GM18520 (cell line): ENCODE data around the gene GNG4.
"Not testable (repeated sequence)": the region's sequence is repeated elsewhere in the genome, so short reads cannot be mapped to it uniquely, and the experiment has no call there.

ENCODE experiments used
- ATAC-seq: cut with Tn5 transposase; IDR thresholded peaks from one replicate; pipeline ENCODE4 v1.9.1; 2021; ENCODE audit not compliant: unreplicated experiment

The GNG4 gene

GRCh38 chr1:235588156-235588555 is 61.4 kb downstream of the GNG4 start:
- ATAC-seq, result no peak

- ATAC-seq, result no peak
These were observed 62.6 kb downstream of the GNG4 start for GRCh38 chr1:235586992-235587391.

GRCh38 chr1:235586413-235586812 is 63.2 kb downstream of the GNG4 start:
- ATAC-seq, result no peak

GRCh38 chr1:235584973-235585372 is 64.6 kb downstream of the GNG4 start:
- ATAC-seq, result no peak

DNA sequence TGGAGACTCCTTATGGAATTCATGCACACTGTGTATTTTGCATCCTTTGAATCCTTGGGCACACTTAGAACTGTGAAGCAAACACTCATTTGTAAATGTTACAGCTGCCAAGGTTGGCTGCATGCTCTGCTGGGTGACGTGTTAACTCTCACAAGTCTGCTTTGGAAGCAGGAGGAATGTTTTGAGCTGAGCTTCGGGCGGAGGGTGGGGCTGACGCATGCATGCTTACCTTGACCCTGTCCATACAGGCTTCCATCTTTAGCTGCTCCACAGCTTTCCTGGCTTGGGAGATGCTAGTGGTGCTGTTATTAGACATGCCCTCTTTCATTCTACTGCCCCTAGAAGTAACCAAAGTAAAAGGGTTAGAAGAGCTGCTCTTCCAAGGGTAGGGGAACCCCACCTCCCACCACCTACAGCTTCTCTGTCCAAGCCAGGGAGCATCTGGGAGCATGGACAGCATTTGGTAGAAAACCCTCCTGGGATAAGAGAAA is 66.0 kb downstream of the GNG4 start:
- no peak for ATAC-seq

DNA sequence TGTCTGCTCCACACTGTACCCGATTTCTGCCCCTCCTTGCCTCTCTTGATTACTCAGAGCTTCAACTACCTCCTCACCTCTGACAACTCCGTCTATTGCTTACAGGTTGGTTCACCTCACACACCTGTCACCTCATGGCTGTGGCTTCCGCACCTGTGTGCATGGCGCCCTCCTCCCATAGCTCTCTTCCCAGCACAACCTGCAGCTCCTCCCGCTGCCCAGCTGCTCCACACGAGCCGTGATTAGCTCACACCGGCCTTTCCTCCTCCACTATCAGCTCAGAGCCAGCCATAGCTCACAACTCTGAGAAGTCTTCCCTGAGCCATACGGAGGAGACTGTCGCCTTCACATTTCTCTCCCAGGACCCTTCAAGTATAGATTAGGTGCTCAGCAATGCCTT is 67.5 kb downstream of the GNG4 start:
- ATAC-seq, result no peak

GRCh38 chr1:235579891-235580290 is 69.7 kb downstream of the GNG4 start:
- no peak for ATAC-seq

DNA sequence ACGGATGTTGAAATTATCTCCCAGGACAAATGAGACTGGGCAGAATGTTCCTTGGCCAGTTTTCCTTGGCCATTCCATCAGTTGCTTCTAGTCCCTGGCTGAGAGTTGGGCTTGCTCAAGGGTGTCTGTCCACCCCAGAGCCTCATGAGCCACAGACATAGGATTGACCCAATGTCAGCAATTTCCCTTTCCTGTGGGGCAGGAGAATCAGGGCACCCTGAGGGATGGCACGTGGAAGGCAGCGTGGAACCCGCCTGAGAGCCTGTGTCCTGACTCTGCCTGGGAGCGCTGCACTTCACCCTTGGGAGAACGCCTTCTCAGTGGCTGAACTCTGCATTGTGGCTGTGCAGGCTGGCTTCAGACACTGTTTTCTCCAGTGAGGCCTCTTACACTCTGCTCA is 74.0 kb downstream of the GNG4 start:
- ATAC-seq, result no peak

GRCh38 chr1:235573880-235574279 is 75.7 kb downstream of the GNG4 start:
- no peak for ATAC-seq

DNA sequence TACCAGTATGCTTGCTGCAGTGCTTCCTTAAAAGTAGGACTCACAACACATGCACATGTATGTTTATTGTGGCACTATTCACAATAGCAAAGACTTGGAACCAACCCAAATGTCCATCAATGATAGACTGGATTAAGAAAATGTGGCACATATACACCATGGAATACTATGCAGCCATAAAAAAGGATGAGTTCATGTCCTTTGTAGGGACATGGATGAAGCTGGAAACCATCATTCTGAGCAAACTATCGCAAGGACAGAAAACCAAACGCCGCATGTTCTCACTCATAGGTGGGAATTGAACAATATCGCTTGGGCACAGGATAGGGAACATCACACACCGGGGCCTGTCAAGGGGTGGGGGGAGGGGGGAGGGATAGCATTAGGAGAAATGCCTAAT is 76.6 kb downstream of the GNG4 start:
- ATAC-seq, result not testable (repeated sequence)

GRCh38 chr1:235571482-235571881 is 78.1 kb downstream of the GNG4 start:
- ATAC-seq, result no peak

GRCh38 chr1:235567812-235568503 is 81.6 kb downstream of the GNG4 start:
- ATAC-seq, result no peak

- no peak for ATAC-seq
These were observed 83.5 kb downstream of the GNG4 start for GRCh38 chr1:235566084-235566483.

- no peak for ATAC-seq
These were observed 86.0 kb downstream of the GNG4 start for GRCh38 chr1:235563513-235564061.

DNA sequence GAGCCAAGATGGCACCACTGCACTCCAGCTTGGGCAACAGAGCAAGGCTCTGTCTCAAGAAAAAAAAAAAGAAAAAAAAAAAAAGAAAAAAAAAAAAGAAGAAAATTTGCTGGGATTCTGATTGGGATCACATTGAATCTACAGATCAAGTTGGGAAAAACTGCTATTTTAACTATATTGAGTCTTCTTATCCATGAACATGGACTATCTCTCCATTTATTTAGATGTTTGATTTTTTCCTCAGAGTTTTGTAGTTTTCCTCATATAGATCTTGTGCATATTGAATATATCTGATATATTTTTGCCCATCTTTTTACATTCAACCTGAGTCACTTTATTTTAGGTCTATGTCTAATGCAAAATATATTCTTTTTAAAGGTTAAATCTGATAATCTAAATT is 87.0 kb downstream of the GNG4 start:
- ATAC-seq, result no peak

- no peak for ATAC-seq
These were observed 90.9 kb downstream of the GNG4 start for GRCh38 chr1:235558621-235559169.

DNA sequence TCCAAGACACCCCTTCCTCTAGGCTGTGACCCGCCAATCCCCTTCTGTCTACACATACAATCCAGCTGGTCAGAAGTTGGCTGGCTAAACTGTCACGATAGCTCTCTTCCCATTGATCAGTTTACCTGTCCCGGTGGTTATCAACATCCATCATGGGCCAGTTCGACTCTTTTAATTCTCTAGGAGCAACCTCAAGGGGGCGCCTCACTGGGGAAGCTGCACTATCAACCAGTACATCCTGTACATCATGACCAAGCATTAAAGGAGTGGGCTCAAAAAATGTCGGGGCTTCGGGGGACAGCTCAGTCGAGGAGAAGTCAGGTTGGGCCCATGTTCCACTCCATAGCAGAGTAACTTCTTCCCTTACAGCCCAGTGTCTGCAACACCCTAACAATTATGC is 92.1 kb downstream of the GNG4 start:
- no peak for ATAC-seq

- no peak for ATAC-seq
These were observed 92.8 kb downstream of the GNG4 start for GRCh38 chr1:235556807-235557206.

- ATAC-seq, result no peak
These were observed 96.5 kb downstream of the GNG4 start for GRCh38 chr1:235553112-235553551.

GRCh38 chr1:235552146-235552716 is 97.4 kb downstream of the GNG4 start:
- ATAC-seq, result no peak

DNA sequence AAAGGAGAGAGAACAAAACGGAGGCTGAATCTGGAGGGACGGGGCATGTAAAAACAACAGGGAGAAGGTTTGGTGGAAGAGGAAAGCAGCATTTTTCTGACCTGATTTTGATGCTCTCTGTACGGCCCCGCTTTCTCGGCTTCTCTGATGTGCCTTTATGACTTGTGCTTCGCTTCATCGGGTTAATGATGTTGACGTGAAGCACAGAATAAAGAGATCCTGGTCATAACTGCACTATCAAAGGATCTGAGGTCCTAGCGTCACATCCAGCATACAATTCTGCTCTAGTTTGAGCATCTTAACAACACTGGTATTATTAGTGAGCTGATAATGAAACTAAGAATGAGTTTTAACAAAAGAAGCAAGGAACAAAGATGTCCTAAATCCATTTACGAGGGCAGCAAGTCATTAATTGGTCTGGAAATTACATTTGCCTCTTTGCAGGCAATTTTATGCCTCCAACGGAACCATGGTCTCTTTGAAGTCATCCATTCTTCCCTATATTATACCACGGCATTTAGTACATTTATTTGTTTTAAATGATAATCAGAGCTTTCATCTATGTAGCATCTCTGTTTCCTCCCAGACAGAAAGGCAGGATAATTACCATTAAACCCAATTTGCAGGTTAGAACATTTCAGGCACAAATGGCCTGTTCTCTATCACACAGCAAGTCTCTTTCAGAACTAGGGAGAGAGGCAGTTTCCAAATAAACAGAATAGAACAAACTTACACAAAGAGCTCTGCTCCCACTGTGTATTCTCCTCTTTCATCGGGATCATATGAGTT is 100.0 kb downstream of the GNG4 start:
- ATAC-seq, result no peak
